ENCODE data around the gene CHIA.
"Not testable (repeated sequence)": the region's sequence is repeated elsewhere in the genome, so short reads cannot be mapped to it uniquely, and the experiment has no call there.

CHIA gene

GRCh38 chr1:111286912-111287311 lies 3.7 kb upstream of the CHIA start:
- DNase-seq: no peak

GRCh38 chr1:111289371-111289770 lies 1.3 kb upstream of the CHIA start:
- no peak for DNase-seq

GRCh38 chr1:111290104-111290503 lies 547 bp upstream of the CHIA start:
- DNase-seq: no peak

GRCh38 chr1:111294390-111294789 lies 3.7 kb downstream of the CHIA start:
- no peak for DNase-seq

- no peak for DNase-seq
Observed at GRCh38 chr1:111302374-111302773, 11.7 kb downstream of the CHIA start.

- no peak for DNase-seq
Observed at GRCh38 chr1:111309690-111310089, 19.0 kb downstream of the CHIA start.

- DNase-seq: no peak
Observed at GRCh38 chr1:111318523-111318922, 27.9 kb downstream of the CHIA start.

GRCh38 chr1:111320066-111320879 lies 29.6 kb downstream of the CHIA start:
- DNase-seq: no peak

GRCh38 chr1:111323231-111323630 lies 32.6 kb downstream of the CHIA start:
- DNase-seq: no peak

GRCh38 chr1:111332190-111332589 lies 41.5 kb downstream of the CHIA start:
- peak; percentile 7 for DNase-seq

GRCh38 chr1:111334169-111334568 lies 43.5 kb downstream of the CHIA start:
- peak; percentile 42 for DNase-seq

- DNase-seq: not testable (repeated sequence)
Observed at GRCh38 chr1:111335214-111335877, 44.7 kb downstream of the CHIA start.

GRCh38 chr1:111338849-111339248 lies 48.2 kb downstream of the CHIA start:
- not testable (repeated sequence) for DNase-seq

GRCh38 chr1:111346089-111346885 lies 55.6 kb downstream of the CHIA start:
- peak; percentile 86 for DNase-seq

GRCh38 chr1:111347026-111347425 lies 56.4 kb downstream of the CHIA start:
- DNase-seq: no peak

- no peak for DNase-seq
Observed at GRCh38 chr1:111351700-111352099, 61.0 kb downstream of the CHIA start.

- peak; percentile 13 for DNase-seq
Observed at GRCh38 chr1:111354584-111354983, 63.9 kb downstream of the CHIA start.

- no peak for DNase-seq
Observed at GRCh38 chr1:111358964-111359363, 68.3 kb downstream of the CHIA start.

- DNase-seq: no peak
Observed at GRCh38 chr1:111359376-111359775, 68.7 kb downstream of the CHIA start.

- not testable (repeated sequence) for DNase-seq
Observed at GRCh38 chr1:111360257-111360656, 69.6 kb downstream of the CHIA start.

- no peak for DNase-seq
Observed at GRCh38 chr1:111361761-111362160, 71.1 kb downstream of the CHIA start.

- DNase-seq: no peak
Observed at GRCh38 chr1:111364690-111365089, 74.0 kb downstream of the CHIA start.

- DNase-seq: no peak
Observed at GRCh38 chr1:111366256-111366655, 75.6 kb downstream of the CHIA start.

- no peak for DNase-seq
Observed at GRCh38 chr1:111369177-111369576, 78.5 kb downstream of the CHIA start.

All from activated CD4-positive, alpha-beta T cell treated with anti-CD3 and anti-CD28 coated beads, Interleukin-2, Interleukin-6, amounts not matched to agents 100 ng/mL and 50 ng/mL, durations not matched to agents 16 hours and 8 hours (primary cell).